Right lobe of liver (tissue), 6 donors: Measurements from ENCODE around the gene CYP2A6. TPM values are rescaled to one million over a fixed set of nuclear protein-coding genes. Genes with fewer than 3 reads are reported as not detected.
"Not testable (repeated sequence)": the region's sequence is repeated elsewhere in the genome, so short reads cannot be mapped to it uniquely, and the experiment has no call there.

Experiments
- ATAC-seq, 4 donors: fragments of 200-7000 bp; cut with Tn5 transposase; one replicate each; pipeline ENCODE4 v1.9.1; 2020; ENCODE audit warnings: mild to moderate bottlenecking in 4 of 4, moderate library complexity in 4 of 4
- DNase-seq, 3 donors: peaks; one replicate each; pipeline ENCODE4 v3.0.0-alpha.2; 2020
- H3K27ac ChIP-seq, 3 donors: fragments of 200-600 bp; one replicate each; pipeline ENCODE4 v1.8.0; 2022
- H3K27me3 ChIP-seq, 2 donors: fragments of 200-600 bp; one replicate each; pipeline ENCODE4 v1.8.0; 2022
- H3K36me3 ChIP-seq, 4 donors: fragments of 200-600 bp; sonication (generic) in 1 of 4; one replicate each; pipeline versions ENCODE4 v1.5.1 to v1.8.0; 2017 to 2022; ENCODE audit warnings: control low read depth in 1 of 4
- H3K4me1 ChIP-seq, 4 donors: fragments of 200-600 bp; sonication (generic) in 1 of 4; one replicate each; pipeline versions ENCODE4 v1.5.1 to v1.8.0; 2017 to 2022; ENCODE audit warnings: control low read depth in 1 of 4
- H3K4me3 ChIP-seq, 3 donors: fragments of 200-600 bp; one replicate each; pipeline ENCODE4 v1.8.0; 2022
- H3K9me3 ChIP-seq, 4 donors: fragments of 200-600 bp; sonication (generic) in 1 of 4; one replicate each; pipeline versions ENCODE4 v1.5.1 to v1.8.0; 2017 to 2022; ENCODE audit warnings: control low read depth in 1 of 4
- CTCF ChIP-seq, 4 donors: fragments of 200-600 bp in 3 of 4; fragments of 450-650 bp in 1 of 4; IDR thresholded peaks; one replicate each; pipeline versions ENCODE4 v1.5.1 to v1.8.0; 2016 to 2022; ENCODE audit warnings: antibody characterized with exemption in 4 of 4, mild to moderate bottlenecking in 2 of 4
- POLR2A ChIP-seq: fragments of 450-650 bp; IDR thresholded peaks from one replicate; pipeline ENCODE4 v1.6.1; 2017; ENCODE audit warnings: antibody characterized with exemption, mild to moderate bottlenecking
- WGBS: methylation state at CpG from one replicate; pipeline ENCODE4 v1.1.6; 2018; ENCODE audit warnings: low coverage, low lambda C conversion rate; ENCODE audit not compliant: insufficient coverage; ENCODE audit errors: missing lambda C conversion rate; 5-methylcytosine and 5-hydroxymethylcytosine counted together
- intact Hi-C, 2 donors: fragments of 100-400 bp; cut with DNase I; formaldehyde crosslinking; loops; one replicate each; pipeline versions ENCODE4 v1.11.2 to v1.14.1; 2022
- total RNA-seq, 6 experiments: library from RNA; depleted of rRNA in 2 of 6; stranded (reverse); fragments of >200 nt in 2 of 6; fragmentation: NEBNext Ultra II Directional in 3 of 6; extraction: Animal tissue kit (Norgen Biotek cat#: 25700) in 3 of 6; gene quantifications; one replicate each; pipeline versions ENCODE4 v1.1.0 to v1.2.4, GENCODE V29; 2016 to 2023
- donor health status: DM: no; HTN: yes; CAD: no.
- donor health status: DM: no; HTN: no; CAD: no.
- donor health status: DM: no; HTN: no; CAD: no.
- donor health status: DM: no; HTN: yes; CAD: no.
- donor health status: DM: no; HTN: yes; CAD: no.

The CYP2A6 gene
- total RNA-seq, 6 experiments from 2014 or later, result 73.6 to 3,618 (median 1,239) TPM

- 88% methylated on average over 2 of the region's 2 CpGs for WGBS
- Histone ChIP-seq H3K36me3 (peaks cover 0 to 3% (median 0%) of the 10 kb centered on the region in 4 donors), H3K27ac (no peak overlapping the region), H3K4me1 (no peaks in the 10 kb centered on the region), H3K9me3 (no peaks in the 10 kb centered on the region), H3K27me3 (no peaks in the 10 kb centered on the region), H3K4me3 (no peak overlapping the region)
- TF ChIP-seq POLR2A (no peak), CTCF (IDR thresholded peaks at IDR 0.05) (no peak)
- ATAC-seq, result no peak
- DNase-seq, result no peak
- intact Hi-C loops, result no loop called here
These were observed 22.0 kb upstream of the CYP2A6 start for GRCh38 chr19:40872209-40872608.

- no peak for DNase-seq
- Histone ChIP-seq H3K4me1 (peaks cover 0 to 2% (median under 1%) of the 10 kb centered on the region in 4 donors), H3K36me3 (no peaks in the 10 kb centered on the region), H3K27me3 (no peaks in the 10 kb centered on the region), H3K27ac (no peak overlapping the region), H3K4me3 (no peak overlapping the region), H3K9me3 (no peaks in the 10 kb centered on the region)
- intact Hi-C loops, result no loop called here
- TF ChIP-seq CTCF (IDR thresholded peaks at IDR 0.05), result no peak
- TF ChIP-seq POLR2A, result no peak
- WGBS, result 87% methylated on average over 7 of the region's 7 CpGs
- ATAC-seq, result no peak
These were observed 17.5 kb upstream of the CYP2A6 start for GRCh38 chr19:40867701-40868100.

- H3K4me3 ChIP-seq, H3K9me3 ChIP-seq, H3K4me1 ChIP-seq, H3K27ac ChIP-seq, H3K36me3 ChIP-seq, DNase-seq, intact Hi-C loops, ATAC-seq, H3K27me3 ChIP-seq: not testable (repeated sequence)
- WGBS, result 57% methylated on average over 7 of the region's 9 CpGs
These were observed 14.7 kb upstream of the CYP2A6 start for GRCh38 chr19:40864739-40865496.

GRCh38 chr19:40862785-40863184 lies 12.5 kb upstream of the CYP2A6 start:
- Histone ChIP-seq H3K27ac (no peak overlapping the region), H3K9me3 (no peaks in the 10 kb centered on the region), H3K27me3 (no peaks in the 10 kb centered on the region), H3K4me1 (peaks cover 0 to 7% (median 3%) of the 10 kb centered on the region in 4 donors), H3K4me3 (no peak overlapping the region), H3K36me3 (no peaks in the 10 kb centered on the region)
- no peak for DNase-seq
- 20% methylated on average over 4 of the region's 4 CpGs for WGBS
- intact Hi-C loops, result no loop called here
- ATAC-seq, result peak; percentile 37 to 73 (median 53)
- no peak for TF ChIP-seq CTCF (IDR thresholded peaks at IDR 0.05)
- TF ChIP-seq POLR2A, result no peak

GRCh38 chr19:40862333-40862732 lies 12.1 kb upstream of the CYP2A6 start:
- Histone ChIP-seq H3K27me3 (no peaks in the 10 kb centered on the region), H3K27ac (no peak overlapping the region), H3K4me3 (no peak overlapping the region), H3K4me1 (peaks cover 0 to 7% (median 3%) of the 10 kb centered on the region in 4 donors), H3K36me3 (no peaks in the 10 kb centered on the region), H3K9me3 (no peaks in the 10 kb centered on the region)
- intact Hi-C loops, result no loop called here
- 87% methylated on average over 3 of the region's 3 CpGs for WGBS
- no peak for DNase-seq
- no peak for TF ChIP-seq POLR2A
- peak in 1 of 4 donors; percentile 2 for TF ChIP-seq CTCF (IDR thresholded peaks at IDR 0.05)
- ATAC-seq, result no peak
